SJCRH30 (cell line): Measurements from ENCODE around the gene GPC6. TPM values are rescaled to one million over a fixed set of nuclear protein-coding genes. Genes with fewer than 3 reads are reported as not detected.
"Not testable (repeated sequence)": the region's sequence is repeated elsewhere in the genome, so short reads cannot be mapped to it uniquely, and the experiment has no call there.

Experiments
- DNase-seq, 2 experiments: peaks; one replicate each; pipeline ENCODE4 v3.0.0-alpha.2; 2015 to 2020
- H3K27ac ChIP-seq: fragments of 250-450 bp; sonication (Bioruptor Pico); 2 replicates; pipeline ENCODE4 v1.5.1; 2020; ENCODE audit warnings: mild to moderate bottlenecking, moderate library complexity
- H3K27me3 ChIP-seq: fragments of 250-450 bp; sonication (Bioruptor Pico); 2 replicates; pipeline ENCODE4 v1.5.1; 2020; ENCODE audit warnings: mild to moderate bottlenecking, moderate library complexity
- H3K36me3 ChIP-seq: fragments of 250-450 bp; sonication (Bioruptor Pico); 2 replicates; pipeline ENCODE4 v1.5.1; 2020; ENCODE audit warnings: mild to moderate bottlenecking, moderate library complexity
- H3K4me1 ChIP-seq: fragments of 250-450 bp; sonication (Bioruptor Pico); 2 replicates; pipeline ENCODE4 v1.5.1; 2020; ENCODE audit warnings: mild to moderate bottlenecking, moderate library complexity
- H3K4me3 ChIP-seq: fragments of 250-450 bp; sonication (Bioruptor Pico); 2 replicates; pipeline ENCODE4 v1.5.1; 2020; ENCODE audit warnings: mild to moderate bottlenecking, moderate library complexity
- H3K9me3 ChIP-seq: fragments of 250-450 bp; sonication (Bioruptor Pico); replicated peaks from 2 replicates; pipeline ENCODE4 v1.5.1; 2020; ENCODE audit warnings: mild to moderate bottlenecking, moderate library complexity
- total RNA-seq: library from RNA; depleted of rRNA; stranded (reverse); fragments of >200 nt; shearing (Covaris generic); gene quantifications from 2 replicates; pipeline ENCODE4 v1.2.3, GENCODE V29; 2014

GPC6 gene
- total RNA-seq, 1 experiment from 2014 or later: 21.1 TPM

DNA sequence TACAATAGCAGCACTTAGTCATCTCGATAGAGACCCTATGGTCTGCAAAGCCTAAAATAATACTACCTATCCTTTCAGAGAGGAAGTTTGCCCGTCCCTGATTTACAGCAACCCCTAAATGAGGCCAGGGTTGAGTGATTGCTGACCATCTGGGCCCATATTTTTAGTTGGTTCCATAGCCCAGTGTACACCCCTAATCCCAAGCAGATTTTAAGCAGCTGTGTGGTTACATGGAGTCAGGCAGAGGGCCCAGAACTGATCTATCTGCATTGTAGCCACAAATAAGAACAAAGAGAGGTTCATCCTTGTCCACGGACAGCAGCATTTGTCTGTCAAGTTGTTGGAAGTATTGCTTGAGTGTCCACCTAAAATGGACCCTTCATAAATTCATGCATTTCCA, 1104.7 kb downstream of the GPC6 start:
- Histone ChIP-seq H3K27me3 (no peaks in the 10 kb centered on the region), H3K4me1 (peaks cover 38% of the 10 kb centered on the region), H3K36me3 (no peaks in the 10 kb centered on the region), H3K27ac (no peak overlapping the region), H3K4me3 (no peak overlapping the region), H3K9me3 (no peaks in the 10 kb centered on the region)
- no peak for DNase-seq

DNA sequence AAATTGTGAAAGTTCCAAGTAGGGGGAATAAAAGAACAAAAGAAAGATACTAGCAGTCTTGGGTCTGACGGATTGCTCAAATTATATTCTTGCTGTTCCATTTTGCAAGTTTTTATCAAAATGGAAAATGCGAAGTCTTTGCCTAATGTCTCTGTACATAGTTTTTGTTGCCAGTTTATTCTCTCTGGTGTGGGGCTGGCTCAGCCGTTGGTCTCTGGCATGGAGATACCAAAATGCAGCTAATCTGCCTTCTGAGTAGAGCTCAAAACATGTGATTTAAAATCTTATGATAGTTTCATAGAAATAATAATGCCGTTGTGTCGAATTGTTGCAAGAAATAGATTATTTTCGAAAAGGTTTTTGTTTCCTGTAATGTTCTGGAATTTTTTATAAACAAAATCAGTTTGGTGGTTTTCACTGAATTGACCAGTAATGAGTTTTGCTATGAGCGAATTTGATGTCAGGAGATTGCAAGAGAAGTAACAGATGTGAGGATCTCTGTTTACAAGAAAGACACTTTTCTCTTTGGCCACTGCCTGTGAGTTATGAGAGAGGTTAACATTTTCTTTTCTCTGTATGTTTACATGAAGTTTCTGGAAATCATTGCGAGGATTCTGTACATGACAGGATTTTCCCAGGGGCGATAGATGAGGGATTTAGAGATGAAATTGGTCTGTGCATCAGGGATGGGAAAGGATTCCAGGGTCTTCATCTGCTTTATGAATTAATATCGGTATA, 1105.9 kb downstream of the GPC6 start:
- Histone ChIP-seq H3K27me3 (no peaks in the 10 kb centered on the region), H3K4me3 (no peak overlapping the region), H3K4me1 (peaks cover 34% of the 10 kb centered on the region), H3K36me3 (no peaks in the 10 kb centered on the region), H3K9me3 (no peaks in the 10 kb centered on the region), H3K27ac (no peak overlapping the region)
- DNase-seq: no peak

DNA sequence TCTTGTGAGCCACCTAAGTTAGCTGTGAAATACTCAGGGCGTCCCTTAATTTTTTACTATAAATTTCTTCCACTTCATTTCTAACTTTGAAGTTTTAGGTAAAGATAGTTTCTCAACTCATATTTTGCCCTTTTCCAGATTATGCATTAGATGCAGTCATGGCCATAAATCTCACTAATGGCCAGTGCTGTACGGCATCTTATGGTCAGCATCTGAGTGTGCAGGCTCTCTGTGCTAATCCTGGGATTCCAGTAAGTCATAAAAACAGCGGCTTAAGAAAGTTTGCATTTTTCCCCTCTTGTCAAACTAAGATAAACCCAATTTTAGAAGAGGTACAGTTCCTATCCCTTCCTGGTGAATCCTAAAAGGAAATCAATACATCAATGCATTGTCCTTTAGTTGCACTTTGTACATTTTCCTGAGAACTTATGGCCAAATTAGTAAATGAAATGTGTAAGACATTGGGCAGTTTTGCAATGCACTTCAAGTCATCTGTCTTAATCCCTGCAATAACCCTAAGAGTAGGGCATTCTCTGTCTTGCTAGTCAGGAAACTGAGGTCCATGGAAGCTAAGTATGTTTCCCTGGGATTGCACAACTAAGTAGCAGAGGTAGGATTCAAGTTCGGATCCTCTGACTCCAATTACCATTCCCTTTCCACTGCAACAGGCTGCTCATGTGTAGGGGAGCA, 1106.7 kb downstream of the GPC6 start:
- Histone ChIP-seq H3K36me3 (no peaks in the 10 kb centered on the region), H3K4me3 (no peak overlapping the region), H3K27ac (no peak overlapping the region), H3K9me3 (no peaks in the 10 kb centered on the region), H3K4me1 (peaks cover 27% of the 10 kb centered on the region), H3K27me3 (no peaks in the 10 kb centered on the region)
- no peak for DNase-seq

DNA sequence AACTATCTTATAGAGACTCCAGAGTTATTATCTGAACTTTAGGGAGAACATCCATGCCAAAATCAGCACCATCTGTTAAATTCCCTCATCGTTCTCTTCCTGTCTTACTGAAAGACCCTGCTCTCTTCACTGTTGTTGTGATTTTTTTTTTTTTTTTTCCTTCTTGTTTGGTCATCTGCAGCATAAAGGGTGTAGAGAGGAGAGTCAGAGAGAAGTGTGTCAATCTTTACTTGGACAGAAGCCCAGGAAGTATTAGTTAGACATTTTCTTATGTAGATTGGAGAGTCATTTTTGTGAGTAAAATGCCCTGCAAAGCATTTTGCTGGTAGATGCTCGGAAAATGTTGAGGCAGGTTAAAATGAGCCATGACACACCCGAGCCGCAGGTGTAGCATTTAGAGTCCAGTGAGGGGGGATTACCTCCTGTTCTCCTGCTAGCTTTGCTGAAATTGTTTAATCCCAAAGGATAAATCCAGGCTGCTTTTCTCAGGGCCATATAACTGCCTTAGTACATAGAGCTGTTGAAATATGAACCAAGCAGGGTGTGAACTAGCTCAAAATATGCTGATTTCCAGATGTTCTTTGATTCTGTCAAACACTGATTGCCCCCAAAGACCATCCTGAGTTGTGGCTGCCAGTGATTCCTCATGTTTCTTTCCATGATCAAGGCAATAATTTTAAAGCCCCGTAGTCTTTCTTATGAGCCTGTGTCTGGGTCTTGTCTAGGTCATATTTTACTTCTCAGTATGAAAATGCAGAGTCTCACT, 1109.3 kb downstream of the GPC6 start:
- Histone ChIP-seq H3K27ac (no peak overlapping the region), H3K27me3 (no peaks in the 10 kb centered on the region), H3K4me1 (peaks cover 11% of the 10 kb centered on the region), H3K36me3 (no peaks in the 10 kb centered on the region), H3K9me3 (no peaks in the 10 kb centered on the region), H3K4me3 (no peak overlapping the region)
- peak in 1 of 2 experiments; percentile 30 for DNase-seq

DNA sequence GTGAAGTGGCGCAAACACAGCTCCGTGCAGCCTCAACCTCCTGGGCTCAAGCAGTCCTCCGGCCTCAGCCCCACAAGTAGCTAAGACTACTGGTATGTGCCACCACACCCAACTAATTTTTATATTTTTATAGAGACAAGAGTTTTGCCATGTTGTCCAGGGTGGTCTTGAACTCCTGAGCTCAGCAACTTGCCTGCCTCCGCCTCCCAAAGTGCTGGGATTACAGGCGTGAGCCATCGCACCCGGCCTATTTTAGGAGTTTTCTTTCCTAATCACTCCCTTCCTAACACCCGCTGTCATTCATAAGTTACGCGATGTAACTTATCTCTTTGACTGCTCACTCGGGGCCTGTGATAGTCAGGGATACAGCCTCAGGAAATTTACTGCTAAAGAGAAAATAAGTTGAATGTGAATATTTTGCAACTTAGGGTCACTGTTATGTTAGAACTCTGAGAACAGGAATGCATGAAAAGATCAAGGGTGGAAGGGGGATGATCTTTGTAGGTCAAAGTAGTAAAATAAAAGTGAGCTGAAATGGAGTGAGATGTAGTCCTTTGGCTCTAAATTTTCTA, 1112.6 kb downstream of the GPC6 start:
- Histone ChIP-seq H3K4me3 (no peak overlapping the region), H3K9me3 (no peaks in the 10 kb centered on the region), H3K27ac (no peak overlapping the region), H3K4me1 (peaks cover 18% of the 10 kb centered on the region), H3K27me3 (no peaks in the 10 kb centered on the region), H3K36me3 (no peaks in the 10 kb centered on the region)
- DNase-seq: no peak

DNA sequence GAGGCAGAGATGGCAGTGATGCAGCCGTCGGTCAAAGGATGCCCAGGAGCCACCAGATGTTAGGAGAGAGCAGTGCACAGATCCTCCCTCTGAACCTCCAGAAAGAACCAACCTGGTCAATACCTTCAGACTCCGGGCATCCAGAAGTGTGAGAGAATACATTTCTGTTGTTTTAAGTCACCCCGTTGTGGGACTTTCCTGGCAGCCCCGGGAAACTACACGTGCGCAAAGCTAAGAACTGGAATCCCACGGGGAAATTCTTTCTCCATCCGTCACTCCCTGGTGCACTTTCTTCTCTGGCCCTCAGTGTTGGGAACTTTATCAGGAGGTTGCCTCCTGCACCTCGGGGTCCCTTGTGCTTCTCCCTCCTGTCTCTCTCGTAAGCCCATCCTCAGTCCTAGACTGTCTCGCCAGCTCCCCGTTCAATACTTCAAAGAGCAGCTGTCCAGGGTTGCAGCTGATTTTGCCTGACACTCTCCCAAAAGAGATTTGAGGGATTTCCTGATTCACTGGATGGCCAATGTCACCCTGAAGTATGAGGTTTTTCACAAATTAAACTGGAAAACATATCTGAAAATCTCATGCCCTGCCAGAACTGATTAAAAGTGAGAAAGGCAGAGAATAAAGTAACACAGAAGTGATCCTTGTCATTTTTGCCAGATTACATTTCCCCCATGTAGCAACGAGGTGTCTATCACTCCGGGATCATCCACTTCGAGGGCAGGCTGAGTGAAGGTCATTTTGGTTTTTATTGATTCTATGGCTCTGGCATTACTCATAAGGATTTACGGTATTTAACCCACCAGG, 1116.0 kb downstream of the GPC6 start:
- no peaks in the 10 kb centered on the region for H3K27me3 ChIP-seq
- H3K36me3 ChIP-seq: no peaks in the 10 kb centered on the region
- peaks cover 10% of the 10 kb centered on the region; the same call in 1 of the 2 replicates for H3K4me1 ChIP-seq
- no peaks in the 10 kb centered on the region for H3K9me3 ChIP-seq
- H3K27ac ChIP-seq: peak overlapping the region; percentile 8; the same call in 1 of the 2 replicates
- peak overlapping the region; percentile 34 for H3K4me3 ChIP-seq
- DNase-seq: peak; percentile 46 to 61

DNA sequence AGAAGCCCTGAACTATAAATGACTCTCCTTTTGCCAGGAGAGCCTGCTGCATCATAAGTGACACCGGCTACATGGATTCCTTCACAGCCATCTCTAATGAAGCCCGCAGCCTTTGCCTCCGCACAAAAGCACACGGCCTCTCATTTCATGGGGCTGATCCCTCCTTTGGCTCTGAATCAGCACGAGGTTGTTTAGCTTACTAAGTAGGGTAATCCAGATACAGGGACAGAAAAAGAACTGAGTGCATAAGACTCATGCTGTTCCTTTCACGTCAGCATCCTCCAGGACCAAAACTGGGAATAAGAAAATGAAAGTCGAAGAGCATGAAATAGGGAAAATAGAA, 1116.6 kb downstream of the GPC6 start:
- peak overlapping the region; percentile 34 for H3K4me3 ChIP-seq

DNA sequence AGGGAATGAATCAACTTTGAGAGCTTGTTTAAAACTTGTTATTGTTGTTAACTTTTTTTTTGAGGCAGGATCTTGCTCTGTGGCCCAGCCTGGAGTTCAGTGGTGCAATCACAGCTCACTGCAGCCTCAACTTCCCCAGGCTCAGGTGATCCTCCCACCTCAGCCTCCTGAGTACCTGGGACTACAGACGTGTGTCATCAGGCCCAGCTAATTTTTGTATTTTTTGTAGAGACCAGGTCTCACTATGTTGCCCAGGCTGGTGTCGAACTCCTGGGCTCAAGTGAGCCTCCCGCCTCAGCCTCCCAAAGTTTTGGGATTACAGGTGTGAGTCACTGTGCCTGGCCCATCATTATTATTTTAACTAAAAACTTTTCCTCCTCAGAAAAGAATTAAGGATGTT, 1117.1 kb downstream of the GPC6 start:
- H3K4me1 ChIP-seq: peaks cover 10% of the 10 kb centered on the region; the same call in 1 of the 2 replicates
- not testable (repeated sequence) for DNase-seq, H3K9me3 ChIP-seq, H3K27me3 ChIP-seq, H3K4me3 ChIP-seq, H3K27ac ChIP-seq, H3K36me3 ChIP-seq

More for the DNA sequence above, 1116.6 kb downstream of the GPC6 start:
- H3K36me3 ChIP-seq: no peaks in the 10 kb centered on the region
- H3K9me3 ChIP-seq: no peaks in the 10 kb centered on the region
- DNase-seq: peak; percentile 46 to 70
- H3K27me3 ChIP-seq: no peaks in the 10 kb centered on the region
- H3K27ac ChIP-seq: no peak overlapping the region; the same call in 1 of the 2 replicates
- H3K4me1 ChIP-seq: peaks cover 10% of the 10 kb centered on the region; the same call in 1 of the 2 replicates

DNA sequence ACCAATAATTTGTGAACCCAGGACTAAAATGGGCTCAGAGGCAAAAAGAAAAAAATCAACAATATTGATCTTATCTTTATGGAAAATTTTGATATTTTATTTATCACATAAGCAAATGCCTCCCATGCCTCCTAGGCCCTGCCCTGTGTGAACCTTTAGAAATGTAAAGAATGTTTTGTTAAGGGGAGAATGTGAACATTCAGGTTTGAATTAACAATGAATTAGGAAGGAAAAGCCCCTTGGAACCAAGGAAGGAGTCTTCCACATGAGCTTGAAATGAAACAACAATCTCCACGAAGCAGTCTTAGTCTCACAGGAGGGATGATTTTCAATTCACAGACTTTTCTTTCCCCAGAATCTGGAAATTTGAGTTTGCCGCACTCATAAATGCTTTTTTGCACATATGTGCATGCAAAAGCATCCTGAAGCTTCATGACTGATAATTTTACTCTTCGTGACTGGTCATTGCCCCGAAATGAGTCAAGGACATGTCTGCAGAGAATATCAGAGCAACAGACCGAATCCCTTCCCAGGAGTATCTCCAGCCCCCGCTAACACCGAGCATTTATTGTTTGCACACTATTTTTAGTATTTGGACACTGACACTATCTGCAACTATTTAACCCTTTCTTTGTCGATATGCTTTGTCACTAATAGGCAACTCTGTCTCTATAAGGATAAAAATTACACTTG, 1117.7 kb downstream of the GPC6 start:
- H3K36me3 ChIP-seq: no peaks in the 10 kb centered on the region
- H3K9me3 ChIP-seq: no peaks in the 10 kb centered on the region
- H3K27ac ChIP-seq: no peak overlapping the region
- no peak overlapping the region for H3K4me3 ChIP-seq
- H3K27me3 ChIP-seq: no peaks in the 10 kb centered on the region
- H3K4me1 ChIP-seq: peaks cover 10% of the 10 kb centered on the region; the same call in 1 of the 2 replicates
- no peak for DNase-seq

DNA sequence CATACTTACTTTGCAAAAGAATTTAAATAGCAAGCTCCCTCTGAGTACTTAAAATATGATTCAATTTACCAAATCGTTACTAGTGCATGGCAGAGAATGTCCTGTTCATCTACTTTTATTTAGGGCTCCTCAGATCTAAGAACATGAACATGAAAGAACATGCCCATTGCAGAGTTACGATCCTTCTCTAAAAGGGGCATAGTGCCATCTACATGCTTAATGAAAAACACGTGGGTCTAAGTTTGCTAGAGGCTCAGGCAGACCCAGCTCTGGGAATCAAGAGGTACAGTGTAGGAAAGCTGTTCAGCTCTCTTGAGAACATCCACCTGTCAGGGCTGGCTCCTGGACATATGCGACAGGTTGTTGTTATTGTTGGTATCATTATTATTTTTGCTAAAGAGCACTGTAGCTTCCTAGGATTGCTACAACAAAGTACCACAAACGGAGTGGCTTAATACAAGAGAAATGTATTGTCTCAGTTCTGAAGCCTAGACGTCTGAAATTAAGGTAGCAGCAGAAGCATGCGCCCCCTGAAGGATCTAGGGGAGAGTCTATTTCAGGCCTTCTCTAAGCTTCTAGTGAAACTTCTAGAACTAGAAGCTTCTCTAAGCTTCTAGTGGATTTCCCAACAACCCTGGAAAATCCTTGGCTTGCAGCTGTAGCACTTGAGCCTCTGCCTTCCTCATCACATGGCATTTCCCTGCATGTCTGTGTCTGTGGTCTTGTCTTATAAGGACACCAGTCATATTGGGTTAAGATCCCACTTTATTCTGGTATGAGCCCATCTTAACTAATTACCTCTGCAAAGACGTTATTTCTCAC, 1119.0 kb downstream of the GPC6 start:
- no peak overlapping the region for H3K4me3 ChIP-seq
- peaks cover 10% of the 10 kb centered on the region; the same call in 1 of the 2 replicates for H3K4me1 ChIP-seq
- H3K36me3 ChIP-seq: no peaks in the 10 kb centered on the region
- H3K9me3 ChIP-seq: no peaks in the 10 kb centered on the region
- peak in 1 of 2 experiments; percentile 22 for DNase-seq
- H3K27me3 ChIP-seq: no peaks in the 10 kb centered on the region
- H3K27ac ChIP-seq: no peak overlapping the region

DNA sequence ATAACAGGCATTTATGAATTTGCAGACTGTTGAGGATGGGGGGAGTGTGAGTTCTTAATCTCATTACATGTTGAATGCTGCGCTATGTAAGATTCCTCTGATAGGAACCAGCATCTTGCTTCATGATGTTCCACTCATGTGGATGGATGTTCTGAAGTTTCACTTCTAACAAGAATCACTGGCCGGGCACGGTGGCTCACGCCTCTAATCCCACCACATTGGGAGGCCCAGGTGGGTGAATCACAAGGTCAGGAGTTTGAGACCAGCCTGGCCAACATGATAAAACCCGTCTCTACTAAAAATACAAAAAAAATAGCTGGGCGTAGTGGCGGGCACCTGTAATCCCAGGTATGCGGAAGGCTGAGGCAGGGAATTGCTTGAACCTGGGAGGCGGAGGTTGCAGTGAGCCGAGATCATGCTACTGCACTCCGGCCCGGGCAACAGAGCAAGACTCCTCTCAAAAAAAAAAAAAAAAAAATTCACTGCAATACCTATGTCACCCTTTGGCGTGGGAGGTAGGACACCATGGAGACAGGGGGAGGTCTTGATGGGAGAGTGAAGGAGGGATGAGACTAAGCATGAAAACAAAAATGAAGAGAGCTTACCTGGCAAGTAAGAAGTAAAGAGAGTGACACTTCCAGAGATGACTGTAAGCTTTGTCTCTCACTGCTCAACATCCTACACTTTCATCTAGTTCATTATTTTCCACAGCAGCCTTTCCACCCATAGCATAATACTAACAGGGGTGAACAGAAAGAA, 1119.8 kb downstream of the GPC6 start:
- Histone ChIP-seq H3K27ac (no peak overlapping the region), H3K4me1 (peaks cover 10% of the 10 kb centered on the region; the same call in 1 of the 2 replicates), H3K36me3 (no peaks in the 10 kb centered on the region), H3K9me3 (no peaks in the 10 kb centered on the region), H3K4me3 (no peak overlapping the region), H3K27me3 (no peaks in the 10 kb centered on the region)
- DNase-seq: no peak

DNA sequence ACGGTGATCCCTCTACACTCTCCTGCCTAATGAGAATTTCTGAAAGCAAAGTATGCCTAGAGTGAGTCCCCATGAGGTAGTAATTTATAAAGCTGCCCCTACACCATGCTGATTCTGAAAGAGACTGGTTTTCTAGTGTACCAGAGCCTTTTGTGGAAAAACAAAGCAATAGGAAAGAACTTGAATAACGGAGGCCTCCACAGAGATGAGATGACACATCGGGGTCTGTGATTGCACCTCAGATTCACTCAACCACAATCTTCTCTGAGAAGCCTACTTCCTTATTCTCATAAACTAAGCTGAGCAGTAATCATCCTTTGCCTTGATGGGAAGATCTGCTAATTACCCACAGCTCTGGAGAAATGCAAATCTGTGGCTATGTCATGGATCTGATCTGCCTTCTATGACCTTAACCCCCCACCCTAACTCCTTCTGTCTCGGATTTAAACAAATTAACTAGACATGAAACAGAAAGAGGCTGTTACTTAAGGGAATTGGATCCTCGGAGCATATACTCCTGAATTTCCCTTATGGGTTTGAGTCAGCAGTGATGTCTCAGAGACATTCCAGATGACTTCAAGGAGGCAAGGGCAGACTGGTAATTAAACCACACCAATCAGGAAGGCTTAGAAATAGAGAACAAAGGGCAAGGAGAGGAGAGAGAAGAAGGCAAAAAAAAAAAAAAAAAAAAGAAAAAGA, 1124.8 kb downstream of the GPC6 start:
- no peaks in the 10 kb centered on the region for H3K9me3 ChIP-seq
- no peak for DNase-seq
- H3K36me3 ChIP-seq: no peaks in the 10 kb centered on the region
- H3K27ac ChIP-seq: no peak overlapping the region
- H3K4me1 ChIP-seq: no peaks in the 10 kb centered on the region
- no peaks in the 10 kb centered on the region for H3K27me3 ChIP-seq
- H3K4me3 ChIP-seq: no peak overlapping the region
